PC-3 (cell line): Measurements from ENCODE around the gene SLC41A3.
"Not testable (repeated sequence)": the region's sequence is repeated elsewhere in the genome, so short reads cannot be mapped to it uniquely, and the experiment has no call there.

Source experiments
- EZH2 ChIP-seq: fragments of 300-600 bp; sonication (generic); IDR thresholded peaks from one replicate; pipeline ENCODE4 v1.6.1; 2017; ENCODE audit warnings: antibody characterized with exemption, mild to moderate bottlenecking, low read length; ENCODE audit not compliant: unreplicated experiment
- EZH2phosphoT487 ChIP-seq: fragments of 300-600 bp; sonication (generic); IDR thresholded peaks from 2 replicates; pipeline ENCODE4 v1.6.1; 2018; ENCODE audit warnings: mild to moderate bottlenecking, antibody characterized with exemption, low read length, borderline replicate concordance
- TF ChIP-seq, protein P1 (sequence below): fragments of 300-600 bp; sonication (generic); conservative IDR thresholded peaks from 2 replicates; pipeline ENCODE4 v1.5.1; 2017; ENCODE audit warnings: antibody characterized with exemption, low read depth, mild to moderate bottlenecking, low read length

DNA sequence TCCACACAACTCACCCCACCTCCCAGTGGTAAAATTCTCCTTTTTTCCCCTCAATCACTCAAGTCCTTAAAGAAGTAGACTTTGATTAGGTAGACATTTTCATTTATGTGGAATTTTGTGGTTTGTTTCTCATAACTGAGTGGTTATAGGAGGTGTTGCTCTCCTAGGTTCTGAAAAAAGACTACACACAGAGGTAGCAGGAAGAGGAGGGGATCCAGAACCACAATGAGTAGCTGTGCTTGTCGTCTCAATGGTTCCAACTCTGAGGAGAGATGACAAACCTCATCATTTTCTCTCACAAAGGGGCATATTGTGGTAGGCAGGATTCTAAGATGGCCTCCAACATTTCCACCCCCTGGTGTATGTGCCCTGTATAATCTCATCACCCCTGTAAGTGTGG, 120.1 kb downstream of the SLC41A3 start:
- TF ChIP-seq, protein P1, sequence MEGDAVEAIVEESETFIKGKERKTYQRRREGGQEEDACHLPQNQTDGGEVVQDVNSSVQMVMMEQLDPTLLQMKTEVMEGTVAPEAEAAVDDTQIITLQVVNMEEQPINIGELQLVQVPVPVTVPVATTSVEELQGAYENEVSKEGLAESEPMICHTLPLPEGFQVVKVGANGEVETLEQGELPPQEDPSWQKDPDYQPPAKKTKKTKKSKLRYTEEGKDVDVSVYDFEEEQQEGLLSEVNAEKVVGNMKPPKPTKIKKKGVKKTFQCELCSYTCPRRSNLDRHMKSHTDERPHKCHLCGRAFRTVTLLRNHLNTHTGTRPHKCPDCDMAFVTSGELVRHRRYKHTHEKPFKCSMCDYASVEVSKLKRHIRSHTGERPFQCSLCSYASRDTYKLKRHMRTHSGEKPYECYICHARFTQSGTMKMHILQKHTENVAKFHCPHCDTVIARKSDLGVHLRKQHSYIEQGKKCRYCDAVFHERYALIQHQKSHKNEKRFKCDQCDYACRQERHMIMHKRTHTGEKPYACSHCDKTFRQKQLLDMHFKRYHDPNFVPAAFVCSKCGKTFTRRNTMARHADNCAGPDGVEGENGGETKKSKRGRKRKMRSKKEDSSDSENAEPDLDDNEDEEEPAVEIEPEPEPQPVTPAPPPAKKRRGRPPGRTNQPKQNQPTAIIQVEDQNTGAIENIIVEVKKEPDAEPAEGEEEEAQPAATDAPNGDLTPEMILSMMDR, result not testable (repeated sequence)
- TF ChIP-seq EZH2phosphoT487, EZH2: not testable (repeated sequence)
